ENCODE results near the gene UNC5CL.
"Not testable (repeated sequence)": the region's sequence is repeated elsewhere in the genome, so short reads cannot be mapped to it uniquely, and the experiment has no call there.

Gene UNC5CL

GRCh38 chr6:41027241-41027640 lies 11.8 kb downstream of the UNC5CL start:
- no peak overlapping the region for H3K4me3 ChIP-seq (ENCODE audit: control insufficient read depth, low read depth, low read length)
- no peak for DNase-seq (ENCODE audit: low read depth)
- TF ChIP-seq CTCF (IDR thresholded peaks at IDR 0.05; ENCODE audit: control insufficient read depth, insufficient read depth, low read depth, low read length, missing control alignments) = no peak

- no peak for DNase-seq (ENCODE audit: low read depth)
- TF ChIP-seq CTCF (IDR thresholded peaks at IDR 0.05; ENCODE audit: control insufficient read depth, insufficient read depth, low read depth, low read length, missing control alignments) = no peak
- H3K4me3 ChIP-seq (ENCODE audit: control insufficient read depth, low read depth, low read length) = no peak overlapping the region
Observed at GRCh38 chr6:41025966-41026530, 13.0 kb downstream of the UNC5CL start.

GRCh38 chr6:41023114-41023513 lies 15.9 kb downstream of the UNC5CL start:
- no peak overlapping the region for H3K4me3 ChIP-seq (ENCODE audit: control insufficient read depth, low read depth, low read length)
- DNase-seq (ENCODE audit: low read depth) = no peak
- TF ChIP-seq CTCF (IDR thresholded peaks at IDR 0.05; ENCODE audit: control insufficient read depth, insufficient read depth, low read depth, low read length, missing control alignments) = no peak

GRCh38 chr6:41022294-41022693 lies 16.7 kb downstream of the UNC5CL start:
- DNase-seq (ENCODE audit: low read depth) = no peak
- no peak for TF ChIP-seq CTCF (IDR thresholded peaks at IDR 0.05; ENCODE audit: control insufficient read depth, insufficient read depth, low read depth, low read length, missing control alignments)
- H3K4me3 ChIP-seq (ENCODE audit: control insufficient read depth, low read depth, low read length) = no peak overlapping the region

- no peak overlapping the region for H3K4me3 ChIP-seq (ENCODE audit: control insufficient read depth, low read depth, low read length)
- DNase-seq (ENCODE audit: low read depth) = peak; percentile 35
- TF ChIP-seq CTCF (IDR thresholded peaks at IDR 0.05; ENCODE audit: control insufficient read depth, insufficient read depth, low read depth, low read length, missing control alignments) = peak; percentile 76
Observed at GRCh38 chr6:41021832-41022231, 17.2 kb downstream of the UNC5CL start.

GRCh38 chr6:41017663-41018062 lies 21.4 kb downstream of the UNC5CL start:
- H3K4me3 ChIP-seq (ENCODE audit: control insufficient read depth, low read depth, low read length) = no peak overlapping the region
- TF ChIP-seq CTCF (IDR thresholded peaks at IDR 0.05; ENCODE audit: control insufficient read depth, insufficient read depth, low read depth, low read length, missing control alignments) = no peak
- DNase-seq (ENCODE audit: low read depth) = no peak

- not testable (repeated sequence) for DNase-seq (ENCODE audit: low read depth); H3K4me3 ChIP-seq (ENCODE audit: control insufficient read depth, low read depth, low read length)
Observed at GRCh38 chr6:41015860-41016259, 23.2 kb downstream of the UNC5CL start.

Data from AG09309 (cell line).